Measurements from ENCODE around the gene SNX13. TPM values are rescaled to one million over a fixed set of nuclear protein-coding genes. Genes with fewer than 3 reads are reported as not detected.

Gene SNX13
- total and polyA plus RNA-seq, 2 of the 4 experiments (the other 2 are of a cell fraction) = 9.0 to 24.9 TPM

GRCh38 chr7:17932770-17933169, 7.5 kb downstream of the SNX13 start:
- Histone ChIP-seq H3K4me1 (ENCODE audit: control insufficient read depth, insufficient read depth, low read length) (peaks cover 1% of the 10 kb centered on the region; the same call in 1 of the 2 replicates), H4K5ac (ENCODE audit: low read depth, low read length) (no peak overlapping the region), H2BK5ac (ENCODE audit: low read depth, low read length, poor library complexity, severe bottlenecking) (no peak overlapping the region), H3K18ac (ENCODE audit: low read depth, low read length) (no peak overlapping the region), H3K56ac (ENCODE audit: extremely low read depth, insufficient read depth, low read length) (no peak overlapping the region), H3K27me3 (ENCODE audit: control insufficient read depth, insufficient read depth, low read length) (no peaks in the 10 kb centered on the region), H4K91ac (ENCODE audit: insufficient read depth, low read depth, low read length) (no peak overlapping the region), H3K4ac (ENCODE audit: low read depth, low read length) (no peak overlapping the region), H3K4me2 (ENCODE audit: low read depth, low read length) (no peak overlapping the region), H3K9me3 (ENCODE audit: control insufficient read depth, insufficient read depth, low read length) (no peaks in the 10 kb centered on the region), H3K9me1 (ENCODE audit: insufficient read depth, low read length) (0 out of 2 replicates have a peak, but pooled peaks cover 4% of the 10 kb centered on the region), H3K14ac (replicated peaks; ENCODE audit: low read depth, low read length) (no peak overlapping the region), H2AK9ac (replicated peaks; ENCODE audit: low read depth, low read length, poor library complexity) (no peak overlapping the region), H4K20me1 (ENCODE audit: insufficient read depth, low read length) (peaks cover 14% of the 10 kb centered on the region), H3K79me1 (ENCODE audit: low read depth in 1 of 2, low read length in 2 of 2) (peaks cover 10 to 44% of the 10 kb centered on the region in 2 experiments; a peak in 3 of 4 replicates), H3K23ac (ENCODE audit: low read depth, low read length) (no peak overlapping the region), H3K27ac (ENCODE audit: insufficient read depth, low read length) (no peak overlapping the region), H2BK20ac (ENCODE audit: low read depth, low read length) (no peak overlapping the region), H3K4me3 (ENCODE audit: insufficient read depth, low read depth, low read length) (no peak overlapping the region), H4K8ac (ENCODE audit: low read depth in 2 of 2, low read length in 2 of 2) (no peak overlapping the region), H2BK120ac (ENCODE audit: low read depth, low read length) (no peak overlapping the region), H2AFZ (replicated peaks; ENCODE audit: low read length, poor library complexity) (no peak overlapping the region), H3K36me3 (ENCODE audit: control insufficient read depth, insufficient read depth, low read length) (no peaks in the 10 kb centered on the region), H2BK15ac (ENCODE audit: low read depth, low read length) (no peak overlapping the region), H3K9ac (ENCODE audit: low read depth, low read length) (no peak overlapping the region), H2AK5ac (ENCODE audit: low read depth, low read length) (no peak overlapping the region)
- no peak for ATAC-seq (ENCODE audit: low read depth)
- ChIA-PET POLR2A (ENCODE audit: unreplicated experiment) (no interaction called here), CTCF (interaction anchor here (1.2 kb wide), 1 partner anchor 23 kb away, joined by 3 read pairs; no protein-coding TSS in a partner anchor)
- dilution Hi-C loops (cut with HindIII; ENCODE audit: low sequenced_read_pairs, unreplicated experiment) (no loop called here), intact Hi-C loops (cut with micrococcal nuclease) (no loop called here), in situ Hi-C loops (cut with MboI; ENCODE audit: low sequenced_read_pairs) (no loop called here)
- no peak for TF ChIP-seq RFX5 (IDR thresholded peaks at IDR 0.05; ENCODE audit: low read depth, low read length)
- TF ChIP-seq MAZ (IDR thresholded peaks at IDR 0.05; ENCODE audit: borderline replicate concordance, low read depth, low read length) = no peak
- TF ChIP-seq POLR2A (IDR thresholded peaks at IDR 0.05; ENCODE audit: low read depth, low read length) = no peak
- TF ChIP-seq RAD21 (IDR thresholded peaks at IDR 0.05; ENCODE audit: low read length) = no peak
- no peak for TF ChIP-seq CEBPB (IDR thresholded peaks at IDR 0.05; ENCODE audit: low read depth, low read length)
- no peak for TF ChIP-seq CHD1 (IDR thresholded peaks at IDR 0.05; ENCODE audit: low read depth, low read length)
- TF ChIP-seq USF2 (IDR thresholded peaks at IDR 0.05; ENCODE audit: low read depth, low read length) = no peak
- no peak for TF ChIP-seq CTCF (conservative IDR thresholded peaks at IDR 0.05; ENCODE audit: low read depth, low read length)
- no peak for TF ChIP-seq RCOR1 (IDR thresholded peaks at IDR 0.05; ENCODE audit: insufficient replicate concordance, low read length)
- TF ChIP-seq NFE2L2 (IDR thresholded peaks at IDR 0.05; ENCODE audit: low read depth, low read length) = no peak
- no peak for TF ChIP-seq ELK1 (IDR thresholded peaks at IDR 0.05; ENCODE audit: borderline replicate concordance, low read depth, low read length)
- no peak for TF ChIP-seq SMC3 (IDR thresholded peaks at IDR 0.05; ENCODE audit: low read depth, low read length)
- no peak for TF ChIP-seq MXI1 (IDR thresholded peaks at IDR 0.05; ENCODE audit: borderline replicate concordance, low read depth, low read length)
- no peak for TF ChIP-seq BHLHE40 (IDR thresholded peaks at IDR 0.05; ENCODE audit: low read depth, low read length)
- WGBS, 2 experiments (ENCODE audit: extremely low coverage in 2 of 2, insufficient read length in 1 of 2) = no CpG with 5 or more reads among the region's 2 CpGs
- DNase-seq = no peak
- BruUV-seq (replicated peaks) = no TSS peak
